Activated B cell treated with CpG ODN at 0.5 μM for 24 hours (primary cell): ENCODE data around the gene SCN4B. TPM values are rescaled to one million over a fixed set of nuclear protein-coding genes. Genes with fewer than 3 reads are reported as not detected.

Experiments used
- ATAC-seq: fragments of 200-7000 bp; cut with Tn5 transposase; one replicate; pipeline ENCODE4 v1.10.0; 2021; ENCODE audit warnings: low read depth, mild to moderate bottlenecking, moderate library complexity
- CTCF ChIA-PET: fragments of 350-600 bp; sonication (Branson Sonifier 250); formaldehyde crosslinking; loops from one replicate; lab custom pipeline; 2021; ENCODE audit warnings: antibody characterized with exemption; lab: Charles Lee
- POLR2A ChIA-PET: fragments of 350-600 bp; sonication (Branson Sonifier 250); formaldehyde crosslinking; loops from one replicate; lab custom pipeline; 2021; ENCODE audit warnings: antibody characterized with exemption; lab: Charles Lee
- DNase-seq: peaks from one replicate; pipeline ENCODE4 v3.0.0; 2022
- H3K27ac Mint-ChIP-seq: one replicate; pipeline ENCODE4 v1.8.0; 2020; ENCODE audit warnings: mixed read lengths
- H3K27me3 Mint-ChIP-seq: one replicate; pipeline ENCODE4 v1.8.0; 2021; ENCODE audit warnings: mixed read lengths
- H3K36me3 Mint-ChIP-seq: one replicate; pipeline ENCODE4 v1.8.0; 2021; ENCODE audit warnings: low read depth, mixed read lengths
- H3K4me1 Mint-ChIP-seq: one replicate; pipeline ENCODE4 v1.8.0; 2021; ENCODE audit warnings: mixed read lengths
- H3K4me3 Mint-ChIP-seq: one replicate; pipeline ENCODE4 v1.8.0; 2020; ENCODE audit warnings: mild to moderate bottlenecking, mixed read lengths
- H3K9me3 Mint-ChIP-seq: one replicate; pipeline ENCODE4 v1.8.0; 2020; ENCODE audit warnings: mixed read lengths
- intact Hi-C: fragments of 100-400 bp; cut with micrococcal nuclease; formaldehyde crosslinking; loops from one replicate; pipeline ENCODE4 v1.15.1; 2024
- total RNA-seq: library from RNA; stranded (reverse); gene quantifications from 2 replicates; pipeline ENCODE4 v1.2.3, GENCODE V29; 2022
- TF ChIP-seq, protein P1 (sequence below): fragments of 200-600 bp; IDR thresholded peaks from one replicate; pipeline ENCODE4 v1.8.0; 2022; ENCODE audit warnings: antibody characterized with exemption, mild to moderate bottlenecking

SCN4B gene
- total RNA-seq, 1 donor from 2014 or later, result not detected

DNA sequence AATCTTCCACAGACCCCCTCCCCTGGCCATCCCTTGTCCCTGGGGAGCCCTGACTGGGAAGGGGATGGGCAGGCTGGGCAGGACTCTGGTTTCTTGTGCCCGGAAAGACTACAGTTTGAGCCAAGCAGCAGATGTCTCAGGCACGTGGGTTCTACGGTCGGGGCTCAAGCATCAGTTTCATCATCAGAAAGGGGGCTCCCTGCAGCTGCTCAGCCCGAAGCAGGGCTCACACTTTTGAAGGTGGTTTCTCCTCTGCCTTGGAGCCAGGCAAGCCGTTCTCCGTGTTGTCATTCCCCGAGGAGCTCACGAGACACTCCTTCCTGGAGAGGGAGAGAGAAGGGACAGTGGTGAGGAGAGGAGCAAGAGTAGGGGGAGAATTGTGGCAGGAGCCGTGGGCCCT lies 15.8 kb downstream of the SCN4B start:
- intact Hi-C loops, result no loop called here
- TF ChIP-seq, protein P1, sequence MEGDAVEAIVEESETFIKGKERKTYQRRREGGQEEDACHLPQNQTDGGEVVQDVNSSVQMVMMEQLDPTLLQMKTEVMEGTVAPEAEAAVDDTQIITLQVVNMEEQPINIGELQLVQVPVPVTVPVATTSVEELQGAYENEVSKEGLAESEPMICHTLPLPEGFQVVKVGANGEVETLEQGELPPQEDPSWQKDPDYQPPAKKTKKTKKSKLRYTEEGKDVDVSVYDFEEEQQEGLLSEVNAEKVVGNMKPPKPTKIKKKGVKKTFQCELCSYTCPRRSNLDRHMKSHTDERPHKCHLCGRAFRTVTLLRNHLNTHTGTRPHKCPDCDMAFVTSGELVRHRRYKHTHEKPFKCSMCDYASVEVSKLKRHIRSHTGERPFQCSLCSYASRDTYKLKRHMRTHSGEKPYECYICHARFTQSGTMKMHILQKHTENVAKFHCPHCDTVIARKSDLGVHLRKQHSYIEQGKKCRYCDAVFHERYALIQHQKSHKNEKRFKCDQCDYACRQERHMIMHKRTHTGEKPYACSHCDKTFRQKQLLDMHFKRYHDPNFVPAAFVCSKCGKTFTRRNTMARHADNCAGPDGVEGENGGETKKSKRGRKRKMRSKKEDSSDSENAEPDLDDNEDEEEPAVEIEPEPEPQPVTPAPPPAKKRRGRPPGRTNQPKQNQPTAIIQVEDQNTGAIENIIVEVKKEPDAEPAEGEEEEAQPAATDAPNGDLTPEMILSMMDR, result no peak
- no peaks in the 10 kb centered on the region for H3K4me1 Mint-ChIP-seq
- no peaks in the 10 kb centered on the region for H3K36me3 Mint-ChIP-seq
- CTCF ChIA-PET, result no interaction called here
- no peak overlapping the region for H3K4me3 Mint-ChIP-seq
- ATAC-seq, result no peak
- no peak overlapping the region for H3K27ac Mint-ChIP-seq
- no peaks in the 10 kb centered on the region for H3K9me3 Mint-ChIP-seq
- POLR2A ChIA-PET, result no interaction called here
- no peak for DNase-seq
- H3K27me3 Mint-ChIP-seq, result peaks cover 40% of the 10 kb centered on the region

DNA sequence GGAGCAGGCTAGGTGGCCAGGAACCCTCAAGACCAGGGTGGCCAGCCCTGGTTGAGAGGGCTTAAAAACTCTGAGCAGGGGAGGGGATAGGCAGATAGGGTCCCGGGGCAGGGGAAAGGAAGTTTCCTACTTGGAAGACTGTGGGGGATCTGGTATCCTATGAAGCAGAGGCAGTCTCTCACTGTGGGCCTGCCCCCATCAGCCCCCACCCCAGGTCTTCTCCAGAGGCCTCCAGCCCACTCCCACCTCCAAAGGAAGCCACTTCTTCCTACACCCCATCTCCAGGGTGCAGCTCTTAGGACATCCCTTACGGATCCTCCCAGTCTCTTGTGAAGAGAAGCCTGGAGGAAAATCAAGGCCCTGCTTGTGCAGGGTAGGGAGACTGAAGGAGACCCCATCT lies 16.3 kb downstream of the SCN4B start:
- Mint-ChIP-seq H3K4me1 (no peaks in the 10 kb centered on the region), H3K27ac (no peak overlapping the region), H3K36me3 (no peaks in the 10 kb centered on the region), H3K27me3 (peaks cover 37% of the 10 kb centered on the region), H3K9me3 (no peaks in the 10 kb centered on the region), H3K4me3 (no peak overlapping the region)
- ATAC-seq, result no peak
- TF ChIP-seq, protein P1, result no peak
- DNase-seq, result no peak
- intact Hi-C loops, result no loop called here
- ChIA-PET POLR2A (no interaction called here), CTCF (no interaction called here)

DNA sequence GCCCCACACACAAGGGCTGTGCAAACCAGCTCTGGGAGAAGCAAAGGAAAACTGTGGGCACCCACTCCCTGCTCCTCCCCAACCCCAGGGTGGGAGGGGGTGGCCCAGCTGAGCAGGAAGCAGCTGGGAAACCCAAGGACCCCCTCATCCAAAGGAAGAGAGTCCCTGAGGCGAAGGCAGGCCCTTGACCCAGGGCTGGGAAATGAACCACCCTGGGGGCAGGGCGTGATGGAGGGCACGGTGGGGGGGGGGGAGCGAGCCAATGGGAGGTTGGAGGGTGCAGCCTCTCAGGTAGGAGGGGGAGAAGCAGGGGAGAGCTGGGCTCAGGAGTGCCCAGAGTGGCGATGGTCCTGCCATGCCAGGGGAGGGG lies 16.8 kb downstream of the SCN4B start:
- no peaks in the 10 kb centered on the region for H3K4me1 Mint-ChIP-seq
- ATAC-seq, result no peak
- no peaks in the 10 kb centered on the region for H3K9me3 Mint-ChIP-seq
- no peak overlapping the region for H3K4me3 Mint-ChIP-seq
- ChIA-PET CTCF (no interaction called here), POLR2A (no interaction called here)
- TF ChIP-seq, protein P1, result no peak
- H3K36me3 Mint-ChIP-seq, result no peaks in the 10 kb centered on the region
- H3K27me3 Mint-ChIP-seq, result peaks cover 35% of the 10 kb centered on the region
- intact Hi-C loops, result no loop called here
- H3K27ac Mint-ChIP-seq, result no peak overlapping the region
- no peak for DNase-seq

DNA sequence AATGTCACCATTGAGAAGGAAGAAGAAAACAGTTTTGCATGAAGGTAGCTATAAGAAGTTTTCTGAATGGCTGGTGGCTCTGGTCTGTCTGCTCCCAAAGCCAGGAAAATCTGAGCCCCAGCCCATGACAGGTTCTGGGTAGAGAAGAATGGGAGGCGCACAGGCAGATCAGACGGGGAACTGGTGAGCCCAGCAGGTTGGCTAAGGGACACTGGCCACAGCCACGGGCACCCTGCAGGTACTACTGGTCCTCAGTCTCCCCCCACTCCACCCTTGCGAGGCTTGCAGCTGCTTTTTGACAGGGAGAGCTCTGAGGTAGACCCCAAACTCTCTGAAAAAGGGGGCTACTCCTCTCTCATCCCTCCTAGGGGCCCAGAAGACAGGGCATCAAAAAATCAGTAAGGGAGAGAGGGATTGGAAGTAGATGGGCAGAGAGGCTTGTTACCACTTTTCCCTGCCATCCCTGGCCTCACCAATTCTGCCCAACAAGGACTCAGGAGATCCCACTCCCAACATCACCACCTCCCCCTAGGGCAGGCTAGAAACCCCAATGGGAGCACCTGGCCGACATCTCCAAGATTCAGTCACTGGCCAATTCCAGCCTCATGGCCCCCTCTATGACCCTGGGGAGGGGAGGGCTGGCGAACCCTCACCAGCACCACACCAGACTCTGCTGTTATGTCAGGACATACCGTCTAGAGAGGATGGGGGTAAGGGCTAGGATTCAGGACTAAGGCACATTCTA lies 17.4 kb downstream of the SCN4B start:
- Mint-ChIP-seq H3K27ac (no peak overlapping the region), H3K27me3 (peaks cover 35% of the 10 kb centered on the region), H3K9me3 (no peaks in the 10 kb centered on the region), H3K4me3 (no peak overlapping the region), H3K36me3 (no peaks in the 10 kb centered on the region), H3K4me1 (no peaks in the 10 kb centered on the region)
- intact Hi-C loops, result no loop called here
- ChIA-PET CTCF (no interaction called here), POLR2A (no interaction called here)
- TF ChIP-seq, protein P1, result no peak
- DNase-seq (no peak), ATAC-seq (no peak)

DNA sequence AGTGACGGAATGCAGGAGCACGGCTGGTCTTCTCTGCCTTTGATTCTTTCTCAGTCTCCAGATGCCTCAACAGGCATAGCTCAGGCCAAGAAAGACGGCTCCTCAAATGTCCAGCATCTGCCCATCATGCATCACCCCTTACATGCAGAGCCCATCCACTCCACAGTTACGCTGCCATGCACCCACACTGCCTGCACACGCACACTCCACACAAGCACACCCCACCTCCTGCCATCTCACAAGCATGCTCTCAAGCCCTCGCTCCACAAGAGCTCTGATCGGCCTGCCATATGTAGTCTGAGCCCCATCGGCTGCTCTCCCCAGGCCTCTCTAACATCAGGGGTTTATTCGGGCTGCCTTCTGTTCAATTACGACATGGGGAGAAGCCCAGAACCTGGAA lies 18.8 kb downstream of the SCN4B start:
- no peaks in the 10 kb centered on the region for H3K36me3 Mint-ChIP-seq
- H3K9me3 Mint-ChIP-seq, result no peaks in the 10 kb centered on the region
- DNase-seq (no peak), ATAC-seq (no peak)
- no peak overlapping the region for H3K4me3 Mint-ChIP-seq
- no peak overlapping the region for H3K27ac Mint-ChIP-seq
- H3K4me1 Mint-ChIP-seq, result no peaks in the 10 kb centered on the region
- POLR2A ChIA-PET, result interaction anchor here (0.5 kb wide), 1 partner anchor 51 kb away, joined by 3 read pairs; no protein-coding TSS in a partner anchor
- intact Hi-C loops, result no loop called here
- H3K27me3 Mint-ChIP-seq, result peaks cover 27% of the 10 kb centered on the region
- CTCF ChIA-PET, result no interaction called here
- TF ChIP-seq, protein P1, result no peak
